HEK293 (cell line): ENCODE measurements around the gene CRELD1.

ENCODE experiments used
- KLF1 ChIP-seq: fragments of 450-650 bp; formaldehyde crosslinking; IDR thresholded peaks from 2 replicates; pipeline ENCODE4 v1.5.1; 2016; ENCODE audit warnings: missing biosample characterization, missing genetic modification characterization
- TCF7L2 ChIP-seq: IDR thresholded peaks from 2 replicates; pipeline ENCODE4 v1.6.1; 2011; ENCODE audit warnings: low read depth, mild to moderate bottlenecking, inconsistent platforms, low read length, moderate library complexity, borderline replicate concordance
- ZEB2 ChIP-seq: fragments of 450-650 bp; formaldehyde crosslinking; IDR thresholded peaks from 2 replicates; pipeline ENCODE4 v1.5.1; 2016; ENCODE audit warnings: missing biosample characterization, missing genetic modification characterization
- ZNF133 ChIP-seq: fragments of 450-650 bp; formaldehyde crosslinking; IDR thresholded peaks from 2 replicates; pipeline ENCODE4 v1.5.1; 2016; ENCODE audit warnings: missing biosample characterization, missing genetic modification characterization
- ZNF214 ChIP-seq: fragments of 450-650 bp; formaldehyde crosslinking; IDR thresholded peaks from 2 replicates; pipeline ENCODE4 v1.5.1; 2017; ENCODE audit warnings: missing biosample characterization, mild to moderate bottlenecking, missing genetic modification characterization, borderline replicate concordance
- ZNF501 ChIP-seq: fragments of 450-650 bp; formaldehyde crosslinking; IDR thresholded peaks from 2 replicates; pipeline ENCODE4 v1.5.1; 2016; ENCODE audit warnings: missing biosample characterization, missing genetic modification characterization
- ZNF530 ChIP-seq: fragments of 450-650 bp; formaldehyde crosslinking; IDR thresholded peaks from 2 replicates; pipeline ENCODE4 v1.5.1; 2016; ENCODE audit warnings: low read depth, missing biosample characterization, missing genetic modification characterization
- ZNF623 ChIP-seq: fragments of 450-650 bp; formaldehyde crosslinking; IDR thresholded peaks from 2 replicates; pipeline ENCODE4 v1.5.1; 2016; ENCODE audit warnings: missing biosample characterization, missing genetic modification characterization
- ZNF626 ChIP-seq: fragments of 450-650 bp; sonication (Bioruptor Pico); formaldehyde crosslinking; IDR thresholded peaks from 2 replicates; pipeline ENCODE4 v1.5.1; 2018; ENCODE audit warnings: missing biosample characterization, missing genetic modification characterization, inconsistent platforms
- TF ChIP-seq, protein P1 (sequence below): sonication (generic); formaldehyde crosslinking; IDR thresholded peaks from 2 replicates; pipeline ENCODE4 v1.8.1; 2022; ENCODE audit warnings: mild to moderate bottlenecking, moderate library complexity, missing genetic modification reagents
- TF ChIP-seq, protein P2 (sequence below): fragments of 450-650 bp; formaldehyde crosslinking; IDR thresholded peaks from 2 replicates; pipeline ENCODE4 v1.5.1; 2016; ENCODE audit warnings: missing biosample characterization, missing genetic modification characterization
- TF ChIP-seq, protein P3 (sequence below): fragments of 450-650 bp; formaldehyde crosslinking; IDR thresholded peaks from 2 replicates; pipeline ENCODE4 v1.5.1; 2016; ENCODE audit warnings: missing biosample characterization, missing genetic modification characterization
- TF ChIP-seq, protein P4 (sequence below): fragments of 450-650 bp; formaldehyde crosslinking; IDR thresholded peaks from 2 replicates; pipeline ENCODE4 v1.5.1; 2016; ENCODE audit warnings: missing biosample characterization, missing genetic modification characterization
- TF ChIP-seq, protein P5 (sequence below): fragments of 450-650 bp; formaldehyde crosslinking; optimal IDR thresholded peaks from 2 replicates; pipeline ENCODE3; 2016; ENCODE audit warnings: missing biosample characterization, mild to moderate bottlenecking, missing genetic modification characterization

DNA sequence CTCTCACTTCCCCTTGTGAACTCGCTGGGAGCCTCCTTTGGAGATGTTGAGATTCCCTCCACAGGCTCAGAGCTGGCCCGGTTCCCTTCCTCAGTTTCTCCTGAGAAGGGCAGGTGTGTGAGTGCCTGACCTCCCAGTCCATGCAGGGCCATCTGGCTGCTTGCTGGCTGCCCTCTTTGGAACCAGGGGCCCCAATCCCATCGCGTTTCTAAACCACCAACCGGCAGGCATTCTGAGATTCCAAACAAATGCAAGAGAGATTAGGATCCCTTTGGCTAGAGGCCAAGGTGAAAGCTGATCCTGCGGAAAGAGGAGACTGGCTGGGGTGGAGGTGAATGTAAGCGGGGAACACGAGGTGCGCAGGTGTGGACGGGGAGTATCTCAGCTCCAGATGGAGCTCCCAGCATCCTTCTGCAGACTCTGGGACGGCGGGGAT is 21.5 kb downstream of the CRELD1 start:
- TF ChIP-seq KLF1 (tag by site-specific recombination) (no peak), ZEB2 (tag by site-specific recombination) (no peak), ZNF501 (tag by site-specific recombination) (no peak), ZNF133 (tag by site-specific recombination) (no peak), TCF7L2 (no peak), ZNF623 (tag by site-specific recombination) (no peak), ZNF214 (tag by site-specific recombination) (no peak), ZNF530 (tag by site-specific recombination) (no peak), ZNF626 (no peak)
- TF ChIP-seq, protein P1, sequence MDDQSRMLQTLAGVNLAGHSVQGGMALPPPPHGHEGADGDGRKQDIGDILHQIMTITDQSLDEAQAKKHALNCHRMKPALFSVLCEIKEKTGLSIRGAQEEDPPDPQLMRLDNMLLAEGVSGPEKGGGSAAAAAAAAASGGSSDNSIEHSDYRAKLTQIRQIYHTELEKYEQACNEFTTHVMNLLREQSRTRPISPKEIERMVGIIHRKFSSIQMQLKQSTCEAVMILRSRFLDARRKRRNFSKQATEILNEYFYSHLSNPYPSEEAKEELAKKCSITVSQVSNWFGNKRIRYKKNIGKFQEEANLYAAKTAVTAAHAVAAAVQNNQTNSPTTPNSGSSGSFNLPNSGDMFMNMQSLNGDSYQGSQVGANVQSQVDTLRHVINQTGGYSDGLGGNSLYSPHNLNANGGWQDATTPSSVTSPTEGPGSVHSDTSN (CRISPR knock-in tag) = no peak
- TF ChIP-seq, protein P2, sequence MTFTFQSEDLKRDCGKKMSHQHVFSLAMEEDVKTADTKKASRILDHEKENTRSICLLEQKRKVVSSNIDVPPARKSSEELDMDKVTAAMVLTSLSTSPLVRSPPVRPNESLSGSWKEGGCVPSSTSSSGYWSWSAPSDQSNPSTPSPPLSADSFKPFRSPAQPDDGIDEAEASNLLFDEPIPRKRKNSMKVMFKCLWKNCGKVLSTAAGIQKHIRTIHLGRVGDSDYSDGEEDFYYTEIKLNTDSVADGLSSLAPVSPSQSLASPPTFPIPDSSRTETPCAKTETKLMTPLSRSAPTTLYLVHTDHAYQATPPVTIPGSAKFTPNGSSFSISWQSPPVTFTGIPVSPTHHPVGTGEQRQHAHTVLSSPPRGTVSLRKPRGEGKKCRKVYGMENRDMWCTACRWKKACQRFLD (tag by site-specific recombination) = no peak
- TF ChIP-seq, protein P3, sequence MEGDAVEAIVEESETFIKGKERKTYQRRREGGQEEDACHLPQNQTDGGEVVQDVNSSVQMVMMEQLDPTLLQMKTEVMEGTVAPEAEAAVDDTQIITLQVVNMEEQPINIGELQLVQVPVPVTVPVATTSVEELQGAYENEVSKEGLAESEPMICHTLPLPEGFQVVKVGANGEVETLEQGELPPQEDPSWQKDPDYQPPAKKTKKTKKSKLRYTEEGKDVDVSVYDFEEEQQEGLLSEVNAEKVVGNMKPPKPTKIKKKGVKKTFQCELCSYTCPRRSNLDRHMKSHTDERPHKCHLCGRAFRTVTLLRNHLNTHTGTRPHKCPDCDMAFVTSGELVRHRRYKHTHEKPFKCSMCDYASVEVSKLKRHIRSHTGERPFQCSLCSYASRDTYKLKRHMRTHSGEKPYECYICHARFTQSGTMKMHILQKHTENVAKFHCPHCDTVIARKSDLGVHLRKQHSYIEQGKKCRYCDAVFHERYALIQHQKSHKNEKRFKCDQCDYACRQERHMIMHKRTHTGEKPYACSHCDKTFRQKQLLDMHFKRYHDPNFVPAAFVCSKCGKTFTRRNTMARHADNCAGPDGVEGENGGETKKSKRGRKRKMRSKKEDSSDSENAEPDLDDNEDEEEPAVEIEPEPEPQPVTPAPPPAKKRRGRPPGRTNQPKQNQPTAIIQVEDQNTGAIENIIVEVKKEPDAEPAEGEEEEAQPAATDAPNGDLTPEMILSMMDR (tag by site-specific recombination) = no peak
- TF ChIP-seq, protein P4, sequence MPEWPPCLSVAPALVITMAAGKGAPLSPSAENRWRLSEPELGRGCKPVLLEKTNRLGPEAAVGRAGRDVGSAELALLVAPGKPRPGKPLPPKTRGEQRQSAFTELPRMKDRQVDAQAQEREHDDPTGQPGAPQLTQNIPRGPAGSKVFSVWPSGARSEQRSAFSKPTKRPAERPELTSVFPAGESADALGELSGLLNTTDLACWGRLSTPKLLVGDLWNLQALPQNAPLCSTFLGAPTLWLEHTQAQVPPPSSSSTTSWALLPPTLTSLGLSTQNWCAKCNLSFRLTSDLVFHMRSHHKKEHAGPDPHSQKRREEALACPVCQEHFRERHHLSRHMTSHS (tag by site-specific recombination) = no peak
- TF ChIP-seq, protein P5, sequence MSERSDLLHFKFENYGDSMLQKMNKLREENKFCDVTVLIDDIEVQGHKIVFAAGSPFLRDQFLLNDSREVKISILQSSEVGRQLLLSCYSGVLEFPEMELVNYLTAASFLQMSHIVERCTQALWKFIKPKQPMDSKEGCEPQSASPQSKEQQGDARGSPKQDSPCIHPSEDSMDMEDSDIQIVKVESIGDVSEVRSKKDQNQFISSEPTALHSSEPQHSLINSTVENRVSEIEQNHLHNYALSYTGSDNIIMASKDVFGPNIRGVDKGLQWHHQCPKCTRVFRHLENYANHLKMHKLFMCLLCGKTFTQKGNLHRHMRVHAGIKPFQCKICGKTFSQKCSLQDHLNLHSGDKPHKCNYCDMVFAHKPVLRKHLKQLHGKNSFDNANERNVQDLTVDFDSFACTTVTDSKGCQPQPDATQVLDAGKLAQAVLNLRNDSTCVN (tag by site-specific recombination) = no peak
